ENCODE data around the gene LBHD2. TPM values are rescaled to one million over a fixed set of nuclear protein-coding genes. Genes with fewer than 3 reads are reported as not detected.

LBHD2 gene
- total RNA-seq, 1 experiment from 2014 or later = not detected

GRCh38 chr14:103070263-103070885 is 13.6 kb upstream of the LBHD2 start:
- intact Hi-C loops (cut with micrococcal nuclease) = no loop called here
- no peaks in the 10 kb centered on the region for H3K9me2 ChIP-seq (ENCODE audit: insufficient read depth)
- TF ChIP-seq REST (IDR thresholded peaks at IDR 0.05; ENCODE audit: low read depth) = no peak
- no peak for TF ChIP-seq ZBTB33 (IDR thresholded peaks at IDR 0.05; ENCODE audit: extremely low read depth, insufficient replicate concordance, low read length)
- no peak for TF ChIP-seq FOSL1 (IDR thresholded peaks at IDR 0.05; ENCODE audit: low read depth)
- no peak for TF ChIP-seq SP1 (IDR thresholded peaks at IDR 0.05; ENCODE audit: low read depth)
- TF ChIP-seq ZNF274 (IDR thresholded peaks at IDR 0.05; ENCODE audit: low read depth, low read length) = no peak
- TF ChIP-seq ATF3 (IDR thresholded peaks at IDR 0.05) = no peak
- no peak for TF ChIP-seq SRF (IDR thresholded peaks at IDR 0.05; ENCODE audit: low read depth)
- no peak for TF ChIP-seq MAX (IDR thresholded peaks at IDR 0.05)
- TF ChIP-seq YY1 (IDR thresholded peaks at IDR 0.05; ENCODE audit: extremely low read depth, insufficient replicate concordance, low read depth, low read length) = no peak
- TF ChIP-seq EGR1 (IDR thresholded peaks at IDR 0.05; ENCODE audit: low read depth) = no peak
- TF ChIP-seq CEBPB (IDR thresholded peaks at IDR 0.05; ENCODE audit: low read depth) = no peak
- no peak for TF ChIP-seq ZFX (IDR thresholded peaks at IDR 0.05)
- no peak for TF ChIP-seq EZH2phosphoT487 (IDR thresholded peaks at IDR 0.05; ENCODE audit: borderline replicate concordance)
- H3K4me2 ChIP-seq (ENCODE audit: low read length) = no peak overlapping the region
- H3K27me3 ChIP-seq (ENCODE audit: insufficient read depth, low read length) = no peaks in the 10 kb centered on the region
- ATAC-seq (no peak), DNase-seq (ENCODE audit: low read depth, low spot score) (no peak)
- BruUV-seq (replicated peaks) = no TSS peak
- H3K9ac ChIP-seq (ENCODE audit: low read length) = no peak overlapping the region
- RAD21 ChIA-PET (ENCODE audit: low non-redundant PET in 1 of 2, low total read pairs in 2 of 2, uncharacterized antibody in 2 of 2, unreplicated experiment in 2 of 2) = no interaction called here
- H3K9me3 ChIP-seq (ENCODE audit: control insufficient read depth in 1 of 2, insufficient read depth in 1 of 2, low read depth in 1 of 2, low read length in 2 of 2) = no peaks in the 10 kb centered on the region
- POLR2A ChIA-PET = no interaction called here
- CTCF ChIA-PET = no interaction called here
- H3K36me3 ChIP-seq (ENCODE audit: control insufficient read depth in 1 of 2, insufficient read depth in 2 of 2, low read length in 2 of 2) = no peaks in the 10 kb centered on the region
- no peaks in the 10 kb centered on the region for H3K79me2 ChIP-seq (ENCODE audit: insufficient read depth, low read length)
- H3K27ac ChIP-seq (ENCODE audit: low read depth, low read length) = no peak overlapping the region
- H3K4me1 ChIP-seq (ENCODE audit: control insufficient read depth in 1 of 2, insufficient read depth in 2 of 2, low read length in 2 of 2) = peaks cover 62 to 83% of the 10 kb centered on the region in 2 experiments
- no peak overlapping the region for H3K4me3 ChIP-seq (replicated peaks in 1 of 2; ENCODE audit: low read depth in 1 of 2, low read length in 2 of 2)
- no peak overlapping the region for H2AFZ ChIP-seq (ENCODE audit: low read depth, low read length, poor library complexity, severe bottlenecking)
- H4K20me1 ChIP-seq (ENCODE audit: insufficient read depth) = no peaks in the 10 kb centered on the region
